Gastrocnemius medialis (tissue), 4 donors: Measurements from ENCODE around the gene SMG6.

Experiments
- POLR2A ChIP-seq, 2 donors: fragments of 450-650 bp; IDR thresholded peaks; one replicate each; pipeline ENCODE4 v1.6.1; 2017; ENCODE audit warnings: antibody characterized with exemption in 2 of 2, mild to moderate bottlenecking in 2 of 2, moderate library complexity in 2 of 2
- TF ChIP-seq, protein P1 (sequence below), 5 experiments: fragments of 450-650 bp in 3 of 5; fragments of 200-600 bp in 2 of 5; sonication (generic) in 2 of 5; IDR thresholded peaks in 4 of 5; conservative IDR thresholded peaks in 1 of 5; 1 replicate in 4 of 5; 2 replicates in 1 of 5; pipeline ENCODE4 v1.5.1; 2016 to 2019; ENCODE audit warnings: antibody characterized with exemption in 5 of 5, mild to moderate bottlenecking in 3 of 5, moderate library complexity in 3 of 5

DNA sequence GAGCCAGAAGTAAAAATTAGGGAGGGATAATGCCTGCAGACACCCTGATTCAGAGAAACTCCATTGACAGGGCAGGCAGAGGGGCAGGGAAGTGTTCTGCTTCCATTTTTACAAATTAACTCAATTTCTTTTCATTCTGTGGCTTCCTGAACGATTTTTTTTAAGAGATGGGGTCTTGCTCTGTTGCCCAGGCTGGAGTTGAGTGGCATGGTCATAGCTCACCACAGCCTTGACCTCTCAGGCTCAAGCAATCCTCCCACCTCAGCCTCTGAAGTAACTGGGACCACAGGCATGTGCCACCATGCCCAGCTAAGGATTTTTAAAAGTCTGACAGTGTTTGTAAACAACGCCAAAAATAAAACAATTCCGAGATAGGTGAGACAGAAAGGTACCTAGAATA lies 99.8 kb downstream of the SMG6 start:
- TF ChIP-seq, protein P1, sequence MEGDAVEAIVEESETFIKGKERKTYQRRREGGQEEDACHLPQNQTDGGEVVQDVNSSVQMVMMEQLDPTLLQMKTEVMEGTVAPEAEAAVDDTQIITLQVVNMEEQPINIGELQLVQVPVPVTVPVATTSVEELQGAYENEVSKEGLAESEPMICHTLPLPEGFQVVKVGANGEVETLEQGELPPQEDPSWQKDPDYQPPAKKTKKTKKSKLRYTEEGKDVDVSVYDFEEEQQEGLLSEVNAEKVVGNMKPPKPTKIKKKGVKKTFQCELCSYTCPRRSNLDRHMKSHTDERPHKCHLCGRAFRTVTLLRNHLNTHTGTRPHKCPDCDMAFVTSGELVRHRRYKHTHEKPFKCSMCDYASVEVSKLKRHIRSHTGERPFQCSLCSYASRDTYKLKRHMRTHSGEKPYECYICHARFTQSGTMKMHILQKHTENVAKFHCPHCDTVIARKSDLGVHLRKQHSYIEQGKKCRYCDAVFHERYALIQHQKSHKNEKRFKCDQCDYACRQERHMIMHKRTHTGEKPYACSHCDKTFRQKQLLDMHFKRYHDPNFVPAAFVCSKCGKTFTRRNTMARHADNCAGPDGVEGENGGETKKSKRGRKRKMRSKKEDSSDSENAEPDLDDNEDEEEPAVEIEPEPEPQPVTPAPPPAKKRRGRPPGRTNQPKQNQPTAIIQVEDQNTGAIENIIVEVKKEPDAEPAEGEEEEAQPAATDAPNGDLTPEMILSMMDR (IDR thresholded peaks at IDR 0.05 in 4 of 5, conservative IDR thresholded peaks at IDR 0.05 in 1 of 5): no peak
- no peak for TF ChIP-seq POLR2A (IDR thresholded peaks at IDR 0.05)
